GM23338 (cell line): ENCODE results near the gene B4GALNT2. TPM values are rescaled to one million over a fixed set of nuclear protein-coding genes. Genes with fewer than 3 reads are reported as not detected.

Experiments used
- ATAC-seq: fragments of 200-7000 bp; cut with Tn5 transposase; 3 replicates; pipeline ENCODE4 v1.9.1; 2020
- DNase-seq: peaks from one replicate; pipeline ENCODE4 v3.0.0-alpha.2; 2015; ENCODE audit warnings: low spot score
- H2AFZ ChIP-seq: fragments of 200-600 bp; sonication (generic); 2 replicates; pipeline ENCODE4 v1.8.0; 2016; ENCODE audit warnings: antibody characterized with exemption, mild to moderate bottlenecking, moderate library complexity
- H3F3A ChIP-seq: fragments of 200-600 bp; sonication (generic); replicated peaks from 2 replicates; pipeline ENCODE4 v1.8.0; 2017; ENCODE audit warnings: antibody characterized with exemption, mixed run types, low read depth
- H3K27ac ChIP-seq: fragments of 200-600 bp; sonication (generic); 2 replicates; pipeline ENCODE4 v1.6.1; 2016; ENCODE audit warnings: low read depth
- H3K27me3 ChIP-seq: fragments of 200-600 bp; sonication (generic); 2 replicates; pipeline ENCODE4 v1.8.0; 2016; ENCODE audit warnings: mild to moderate bottlenecking, mixed run types, moderate library complexity; ENCODE audit not compliant: insufficient read depth
- H3K36me3 ChIP-seq: fragments of 200-600 bp; sonication (generic); 2 replicates; pipeline ENCODE4 v1.8.0; 2016; ENCODE audit warnings: mild to moderate bottlenecking; ENCODE audit not compliant: insufficient read depth
- H3K4me1 ChIP-seq: fragments of 200-600 bp; sonication (generic); 2 replicates; pipeline ENCODE4 v1.8.0; 2016; ENCODE audit warnings: mild to moderate bottlenecking, moderate library complexity; ENCODE audit not compliant: insufficient read depth
- H3K4me2 ChIP-seq: fragments of 200-600 bp; sonication (generic); 2 replicates; pipeline ENCODE4 v1.7.1; 2017; ENCODE audit warnings: mixed run types
- H3K4me3 ChIP-seq: fragments of 200-600 bp; sonication (generic); 2 replicates; pipeline ENCODE4 v1.6.1; 2016; ENCODE audit warnings: mixed run types
- H3K79me2 ChIP-seq: fragments of 200-600 bp; sonication (generic); replicated peaks from 2 replicates; pipeline ENCODE4 v1.8.0; 2017; ENCODE audit warnings: mild to moderate bottlenecking; ENCODE audit not compliant: insufficient read depth
- H3K9me2 ChIP-seq: fragments of 200-600 bp; sonication (generic); 2 replicates; pipeline ENCODE4 v1.8.0; 2017; ENCODE audit not compliant: insufficient read depth
- H4K20me1 ChIP-seq: fragments of 200-600 bp; sonication (generic); replicated peaks from 2 replicates; pipeline ENCODE4 v1.8.0; 2017; ENCODE audit warnings: mild to moderate bottlenecking; ENCODE audit not compliant: insufficient read depth
- H3K27ac Mint-ChIP-seq: 2 replicates; pipeline ENCODE4 v1.8.0; 2020; ENCODE audit warnings: inconsistent platforms, mild to moderate bottlenecking, moderate library complexity, mixed read lengths
- H3K27me3 Mint-ChIP-seq: 3 replicates; pipeline ENCODE4 v1.8.0; 2022; ENCODE audit warnings: low read depth, mild to moderate bottlenecking, moderate library complexity, mixed read lengths, inconsistent platforms; ENCODE audit not compliant: insufficient read depth, poor library complexity
- H3K36me3 Mint-ChIP-seq: 3 replicates; pipeline ENCODE4 v1.8.0; 2021; ENCODE audit warnings: low read depth, mild to moderate bottlenecking, inconsistent platforms, moderate library complexity, mixed read lengths
- H3K4me1 Mint-ChIP-seq: 3 replicates; pipeline ENCODE4 v1.8.0; 2020; ENCODE audit warnings: mild to moderate bottlenecking, inconsistent platforms, mixed read lengths
- H3K4me3 Mint-ChIP-seq: 3 replicates; pipeline ENCODE4 v1.8.0; 2021; ENCODE audit warnings: moderate library complexity, mild to moderate bottlenecking, inconsistent platforms, mixed read lengths
- H3K9me3 Mint-ChIP-seq: 3 replicates; pipeline ENCODE4 v1.8.0; 2020; ENCODE audit warnings: moderate library complexity, mild to moderate bottlenecking, inconsistent platforms, mixed read lengths
- JUNB ChIP-seq: IDR thresholded peaks from one replicate; pipeline ENCODE4 v1.6.1; 2016; ENCODE audit warnings: antibody characterized with exemption; ENCODE audit not compliant: unreplicated experiment
- ZNF331 ChIP-seq: fragments of 250-450 bp; sonication (Bioruptor Pico); IDR thresholded peaks from 2 replicates; pipeline ENCODE4 v1.5.0; 2020; ENCODE audit warnings: low read depth, mild to moderate bottlenecking, moderate library complexity
- polyA plus RNA-seq: library from polyadenylated mRNA; unstranded; fragments of >200 nt; fragmentation: Nextera tagmentation; extraction: Ambion mirVana; gene quantifications from 2 replicates; pipeline ENCODE4 v1.2.1, GENCODE V29; 2016
- total RNA-seq: library from RNA; depleted of rRNA; stranded (reverse); fragments of >200 nt; shearing (Covaris generic); gene quantifications from 2 replicates; pipeline ENCODE4 v1.2.3, GENCODE V29; 2014
- TF ChIP-seq, protein P1 (sequence below): fragments of 250-450 bp; sonication (Bioruptor Pico); IDR thresholded peaks from 2 replicates; pipeline ENCODE4 v1.5.0; 2020; ENCODE audit warnings: mild to moderate bottlenecking, moderate library complexity

Gene B4GALNT2
- total and polyA plus RNA-seq, 2 experiments from 2014 or later = not detected

DNA sequence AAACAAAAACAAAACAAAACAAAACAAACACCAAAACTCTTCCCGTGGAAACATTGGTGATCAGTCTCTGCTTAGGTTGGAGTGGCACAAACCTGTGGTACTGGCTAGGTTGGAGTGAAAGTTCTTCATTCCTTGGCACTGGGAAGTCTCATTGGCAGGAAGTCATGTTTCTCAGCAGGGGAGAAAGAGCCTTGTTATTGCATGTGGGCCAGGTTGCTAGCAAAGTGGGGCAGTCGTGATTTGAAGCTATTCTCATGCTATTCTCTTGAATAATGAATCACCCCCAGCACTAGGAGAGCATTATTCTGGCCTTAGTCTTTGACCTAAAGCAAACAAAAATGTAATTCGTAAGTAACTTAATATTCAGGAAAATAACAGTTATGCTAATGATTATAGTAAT, 24.3 kb upstream of the B4GALNT2 start:
- Mint-ChIP-seq H3K4me3 (peak overlapping the region; percentile 25; the same call in 2 of the 3 replicates), H3K27ac (peak overlapping the region; percentile 49; the same call in 1 of the 2 replicates)
- TF ChIP-seq, protein P1, sequence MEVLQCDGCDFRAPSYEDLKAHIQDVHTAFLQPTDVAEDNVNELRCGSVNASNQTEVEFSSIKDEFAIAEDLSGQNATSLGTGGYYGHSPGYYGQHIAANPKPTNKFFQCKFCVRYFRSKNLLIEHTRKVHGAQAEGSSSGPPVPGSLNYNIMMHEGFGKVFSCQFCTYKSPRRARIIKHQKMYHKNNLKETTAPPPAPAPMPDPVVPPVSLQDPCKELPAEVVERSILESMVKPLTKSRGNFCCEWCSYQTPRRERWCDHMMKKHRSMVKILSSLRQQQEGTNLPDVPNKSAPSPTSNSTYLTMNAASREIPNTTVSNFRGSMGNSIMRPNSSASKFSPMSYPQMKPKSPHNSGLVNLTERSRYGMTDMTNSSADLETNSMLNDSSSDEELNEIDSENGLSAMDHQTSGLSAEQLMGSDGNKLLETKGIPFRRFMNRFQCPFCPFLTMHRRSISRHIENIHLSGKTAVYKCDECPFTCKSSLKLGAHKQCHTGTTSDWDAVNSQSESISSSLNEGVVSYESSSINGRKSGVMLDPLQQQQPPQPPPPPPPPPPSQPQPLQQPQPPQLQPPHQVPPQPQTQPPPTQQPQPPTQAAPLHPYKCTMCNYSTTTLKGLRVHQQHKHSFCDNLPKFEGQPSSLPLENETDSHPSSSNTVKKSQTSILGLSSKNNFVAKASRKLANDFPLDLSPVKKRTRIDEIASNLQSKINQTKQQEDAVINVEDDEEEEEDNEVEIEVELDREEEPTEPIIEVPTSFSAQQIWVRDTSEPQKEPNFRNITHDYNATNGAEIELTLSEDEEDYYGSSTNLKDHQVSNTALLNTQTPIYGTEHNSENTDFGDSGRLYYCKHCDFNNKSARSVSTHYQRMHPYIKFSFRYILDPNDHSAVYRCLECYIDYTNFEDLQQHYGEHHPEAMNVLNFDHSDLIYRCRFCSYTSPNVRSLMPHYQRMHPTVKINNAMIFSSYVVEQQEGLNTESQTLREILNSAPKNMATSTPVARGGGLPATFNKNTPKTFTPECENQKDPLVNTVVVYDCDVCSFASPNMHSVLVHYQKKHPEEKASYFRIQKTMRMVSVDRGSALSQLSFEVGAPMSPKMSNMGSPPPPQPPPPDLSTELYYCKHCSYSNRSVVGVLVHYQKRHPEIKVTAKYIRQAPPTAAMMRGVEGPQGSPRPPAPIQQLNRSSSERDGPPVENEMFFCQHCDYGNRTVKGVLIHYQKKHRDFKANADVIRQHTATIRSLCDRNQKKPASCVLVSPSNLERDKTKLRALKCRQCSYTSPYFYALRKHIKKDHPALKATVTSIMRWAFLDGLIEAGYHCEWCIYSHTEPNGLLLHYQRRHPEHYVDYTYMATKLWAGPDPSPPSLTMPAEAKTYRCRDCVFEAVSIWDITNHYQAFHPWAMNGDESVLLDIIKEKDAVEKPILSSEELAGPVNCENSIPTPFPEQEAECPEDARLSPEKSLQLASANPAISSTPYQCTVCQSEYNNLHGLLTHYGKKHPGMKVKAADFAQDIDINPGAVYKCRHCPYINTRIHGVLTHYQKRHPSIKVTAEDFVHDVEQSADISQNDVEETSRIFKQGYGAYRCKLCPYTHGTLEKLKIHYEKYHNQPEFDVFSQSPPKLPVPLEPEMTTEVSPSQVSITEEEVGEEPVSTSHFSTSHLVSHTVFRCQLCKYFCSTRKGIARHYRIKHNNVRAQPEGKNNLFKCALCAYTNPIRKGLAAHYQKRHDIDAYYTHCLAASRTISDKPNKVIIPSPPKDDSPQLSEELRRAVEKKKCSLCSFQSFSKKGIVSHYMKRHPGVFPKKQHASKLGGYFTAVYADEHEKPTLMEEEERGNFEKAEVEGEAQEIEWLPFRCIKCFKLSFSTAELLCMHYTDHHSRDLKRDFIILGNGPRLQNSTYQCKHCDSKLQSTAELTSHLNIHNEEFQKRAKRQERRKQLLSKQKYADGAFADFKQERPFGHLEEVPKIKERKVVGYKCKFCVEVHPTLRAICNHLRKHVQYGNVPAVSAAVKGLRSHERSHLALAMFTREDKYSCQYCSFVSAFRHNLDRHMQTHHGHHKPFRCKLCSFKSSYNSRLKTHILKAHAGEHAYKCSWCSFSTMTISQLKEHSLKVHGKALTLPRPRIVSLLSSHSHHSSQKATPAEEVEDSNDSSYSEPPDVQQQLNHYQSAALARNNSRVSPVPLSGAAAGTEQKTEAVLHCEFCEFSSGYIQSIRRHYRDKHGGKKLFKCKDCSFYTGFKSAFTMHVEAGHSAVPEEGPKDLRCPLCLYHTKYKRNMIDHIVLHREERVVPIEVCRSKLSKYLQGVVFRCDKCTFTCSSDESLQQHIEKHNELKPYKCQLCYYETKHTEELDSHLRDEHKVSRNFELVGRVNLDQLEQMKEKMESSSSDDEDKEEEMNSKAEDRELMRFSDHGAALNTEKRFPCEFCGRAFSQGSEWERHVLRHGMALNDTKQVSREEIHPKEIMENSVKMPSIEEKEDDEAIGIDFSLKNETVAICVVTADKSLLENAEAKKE (CRISPR knock-in tag) = peak; percentile 81; the same call in 1 of the 2 replicates
- TF ChIP-seq JUNB = no peak

DNA sequence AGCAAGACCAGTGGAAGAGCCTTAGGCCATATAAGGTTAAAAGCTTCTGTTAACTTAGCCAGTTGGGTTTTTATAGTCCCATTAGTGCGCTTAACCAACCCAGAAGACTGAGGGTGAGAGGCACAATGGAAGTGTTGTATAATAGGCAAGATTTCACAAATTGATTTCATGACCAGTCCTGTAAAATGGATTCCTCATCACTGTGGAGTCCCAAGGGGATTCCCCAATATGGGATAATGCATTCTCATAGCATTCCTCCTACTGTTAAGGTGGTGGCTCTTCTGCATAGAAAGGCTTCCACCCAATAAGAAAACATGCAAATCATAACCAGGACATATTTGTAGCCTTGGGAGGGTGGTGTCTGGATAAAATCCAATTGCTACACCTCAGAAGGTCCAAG, 22.1 kb upstream of the B4GALNT2 start:
- peaks cover 16% of the 10 kb centered on the region for H3K4me1 ChIP-seq
- no peaks in the 10 kb centered on the region for H3K27me3 ChIP-seq
- peaks cover 3% of the 10 kb centered on the region; the same call in 1 of the 2 replicates for H3K9me2 ChIP-seq
- no peaks in the 10 kb centered on the region for H3K36me3 Mint-ChIP-seq
- no peaks in the 10 kb centered on the region for H4K20me1 ChIP-seq
- H2AFZ ChIP-seq = no peak overlapping the region
- peaks cover 29% of the 10 kb centered on the region for H3K4me1 Mint-ChIP-seq
- ATAC-seq = no peak
- H3K79me2 ChIP-seq = no peaks in the 10 kb centered on the region
- DNase-seq = no peak
- H3K27ac ChIP-seq = no peak overlapping the region
- no peak overlapping the region for H3K4me2 ChIP-seq
- no peak overlapping the region for H3K4me3 ChIP-seq
- H3K36me3 ChIP-seq = no peaks in the 10 kb centered on the region
- no peak overlapping the region for H3K4me3 Mint-ChIP-seq
- H3K9me3 Mint-ChIP-seq = peaks cover 8% of the 10 kb centered on the region
- H3K27ac Mint-ChIP-seq = no peak overlapping the region
- H3K27me3 Mint-ChIP-seq = peaks cover 1% of the 10 kb centered on the region
- no peaks in the 10 kb centered on the region for H3F3A ChIP-seq
- TF ChIP-seq, protein P1 (CRISPR knock-in tag) = no peak
- TF ChIP-seq ZNF331 = no peak

More for the DNA sequence above, 24.3 kb upstream of the B4GALNT2 start:
- H3K9me2 ChIP-seq = peaks cover 3% of the 10 kb centered on the region; the same call in 1 of the 2 replicates
- H2AFZ ChIP-seq = no peak overlapping the region
- peaks cover 16% of the 10 kb centered on the region for H3K4me1 ChIP-seq
- Mint-ChIP-seq H3K9me3 (no peaks in the 10 kb centered on the region), H3K4me1 (peaks cover 29% of the 10 kb centered on the region), H3K36me3 (no peaks in the 10 kb centered on the region), H3K27me3 (peaks cover 3% of the 10 kb centered on the region)
- no peaks in the 10 kb centered on the region for H3F3A ChIP-seq
- peak; percentile 44 for DNase-seq
- H3K4me3 ChIP-seq = 0 out of 2 replicates have a peak overlapping the region, but pooled peaks have one; percentile 15
- no peaks in the 10 kb centered on the region for H3K79me2 ChIP-seq
- ATAC-seq = peak; percentile 80
- no peak overlapping the region for H3K27ac ChIP-seq
- H3K36me3 ChIP-seq = no peaks in the 10 kb centered on the region
- H3K4me2 ChIP-seq = peak overlapping the region; percentile 42
- no peaks in the 10 kb centered on the region for H3K27me3 ChIP-seq
- H4K20me1 ChIP-seq = no peaks in the 10 kb centered on the region
